ENCODE results near the gene ZNF274.
"Not testable (repeated sequence)": the region's sequence is repeated elsewhere in the genome, so short reads cannot be mapped to it uniquely, and the experiment has no call there.

Gene ZNF274

DNA sequence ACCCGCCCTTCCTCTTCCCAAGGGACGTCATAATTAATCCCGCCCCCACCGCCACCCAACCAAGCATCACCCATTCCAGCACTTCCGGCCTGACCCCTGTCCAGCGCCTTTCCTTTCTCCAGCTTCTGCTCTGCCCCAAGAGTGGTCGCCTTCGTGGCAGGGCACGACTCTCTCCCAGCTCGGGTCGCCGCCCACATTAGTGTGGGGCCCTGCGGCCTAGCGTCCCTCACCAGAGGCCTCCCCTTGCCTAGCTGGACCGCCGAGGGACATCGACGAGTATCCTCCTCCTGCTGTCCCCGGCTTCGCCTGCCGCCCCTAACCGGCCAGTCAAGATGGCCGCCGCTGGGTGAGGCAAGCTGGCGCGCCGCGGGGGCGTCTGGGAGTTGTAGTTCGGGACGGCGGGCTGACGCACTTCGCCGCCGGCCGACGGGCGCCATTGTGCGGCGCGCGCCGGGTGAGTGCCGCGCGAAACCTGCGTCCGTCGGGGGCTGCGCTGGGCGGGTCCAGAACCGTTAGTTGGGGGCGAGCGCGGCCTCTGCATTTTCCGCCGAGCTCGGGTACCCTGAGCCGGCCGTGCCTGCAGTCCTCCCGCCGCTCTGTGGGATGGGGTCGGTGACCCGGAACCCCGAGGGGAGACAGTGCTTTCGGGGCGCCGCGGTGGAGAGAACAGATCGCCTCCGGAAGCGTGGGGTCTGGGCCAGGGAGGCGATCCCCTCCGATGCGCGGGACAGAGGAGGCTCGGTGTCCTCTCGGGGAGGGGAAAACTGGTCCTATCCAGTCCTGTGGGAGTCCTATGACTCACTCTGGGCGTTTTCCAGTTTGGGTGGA is at the start of gene ZNF274:
Gene ZNF274 (plus strand): TSS at position 73 of the 828 bp plus-strand sequence. CDS start 905 bp downstream, outside the sequence.
- DNase-seq, result peak; percentile 98

GRCh38 chr19:58134244-58134643 is 48.6 kb upstream of the ZNF274 start:
- no peak for DNase-seq

DNA sequence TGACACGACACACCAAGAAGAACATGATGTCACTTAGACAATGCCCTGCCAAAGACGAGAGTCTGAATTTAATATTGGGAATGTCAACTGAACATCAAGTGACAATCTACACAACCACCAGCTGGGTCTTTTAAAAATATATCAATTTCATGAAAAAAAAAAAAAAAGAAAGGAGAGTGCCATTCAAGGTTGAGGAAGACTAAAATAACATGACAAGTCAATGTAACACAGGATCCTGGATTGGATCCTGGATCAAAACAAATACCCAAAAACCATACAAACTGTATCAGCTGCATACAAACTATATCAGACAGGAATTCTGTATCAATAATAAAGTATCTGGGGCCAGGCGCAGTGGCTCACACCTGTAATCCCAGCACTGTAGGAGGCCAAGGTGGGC is 37.0 kb upstream of the ZNF274 start:
- no peak for DNase-seq

- DNase-seq, result not testable (repeated sequence)
Measured at GRCh38 chr19:58147475-58147874, 35.4 kb upstream of the ZNF274 start.

- DNase-seq, result peak; percentile 89
Measured at GRCh38 chr19:58150328-58150921, 32.4 kb upstream of the ZNF274 start, which contains the start of gene ZNF329. Gene ZNF329 (minus strand): TSS chr19:58150789. CDS start chr19:58129503, 21,286 bp downstream.

DNA sequence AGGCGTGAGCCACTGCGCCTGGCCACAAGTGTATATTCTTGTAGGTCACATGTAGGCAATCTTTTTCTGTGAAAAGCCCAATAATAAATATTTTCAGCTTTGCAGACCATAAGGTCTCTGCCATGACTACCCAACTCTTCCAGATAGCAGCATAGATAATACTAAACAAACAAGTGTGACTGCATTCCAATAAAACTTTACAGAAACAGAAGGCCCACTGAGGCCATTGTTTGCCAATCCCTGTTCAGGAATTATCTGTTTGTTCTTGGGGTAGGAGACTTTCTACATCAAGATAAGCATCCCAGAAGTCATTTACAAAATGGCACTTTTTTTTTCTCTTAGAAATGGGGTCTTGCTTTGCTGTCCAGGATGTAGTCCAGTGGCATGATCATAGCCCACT is 29.5 kb upstream of the ZNF274 start:
- DNase-seq, result no peak

GRCh38 chr19:58154287-58154678 is 28.6 kb upstream of the ZNF274 start:
- DNase-seq, result no peak

- DNase-seq, result peak; percentile 98
Measured at GRCh38 chr19:58154679-58155648, 27.9 kb upstream of the ZNF274 start.

DNA sequence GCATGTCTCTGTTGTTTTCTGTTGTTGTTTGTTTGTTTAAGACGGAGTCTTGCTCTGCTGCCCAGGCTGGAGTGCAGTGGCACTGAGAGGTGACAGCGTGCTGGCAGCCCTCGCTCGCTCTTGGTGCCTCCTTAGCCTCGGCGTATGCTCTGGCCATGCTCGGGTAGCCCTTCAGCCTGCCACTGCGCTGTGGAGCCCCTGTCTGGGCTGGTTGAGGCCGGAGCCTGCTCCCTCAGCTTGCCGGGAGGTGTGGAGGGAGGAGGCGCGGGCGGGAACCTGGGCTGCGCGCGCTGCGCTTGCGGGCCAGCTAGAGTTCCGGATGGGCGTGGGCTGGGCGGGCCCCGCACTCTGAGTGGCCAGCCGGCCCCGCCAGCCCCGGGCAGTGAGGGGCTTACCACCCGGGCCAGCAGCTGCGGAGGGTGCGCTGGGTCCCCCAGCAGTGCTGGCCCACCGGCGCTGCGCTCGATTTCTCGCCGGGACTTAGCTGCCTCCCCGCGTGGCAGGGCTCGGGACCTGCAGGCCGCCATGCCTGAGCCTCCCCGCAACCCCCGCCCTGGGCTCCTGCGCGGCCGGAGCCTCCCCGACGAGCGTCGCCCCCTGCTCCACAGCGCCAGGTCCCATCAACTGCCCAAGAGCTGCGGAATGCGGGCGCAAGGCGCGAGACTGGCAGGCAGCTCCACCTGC is 25.7 kb upstream of the ZNF274 start:
- DNase-seq, result no peak

DNA sequence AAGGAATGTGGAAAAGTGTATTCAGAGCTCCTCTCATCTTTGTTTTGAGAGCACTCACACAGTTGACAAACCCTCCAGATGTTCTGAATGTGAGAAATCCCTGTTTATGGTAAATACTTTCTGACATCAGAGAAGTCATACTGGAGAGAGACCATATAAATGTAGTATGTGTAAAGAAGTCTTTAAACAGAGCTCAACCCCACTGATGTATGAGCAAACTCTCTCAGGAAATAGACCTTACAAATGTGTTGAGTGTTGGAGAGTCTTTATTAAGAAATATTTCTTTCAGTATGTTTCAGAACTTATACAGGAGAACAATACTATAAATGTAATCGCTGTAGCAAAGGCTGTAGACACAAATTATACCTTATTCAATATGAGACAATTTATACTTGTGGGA is 16.6 kb upstream of the ZNF274 start:
- DNase-seq, result no peak

GRCh38 chr19:58166708-58167280 is 16.1 kb upstream of the ZNF274 start:
- DNase-seq, result no peak

DNA sequence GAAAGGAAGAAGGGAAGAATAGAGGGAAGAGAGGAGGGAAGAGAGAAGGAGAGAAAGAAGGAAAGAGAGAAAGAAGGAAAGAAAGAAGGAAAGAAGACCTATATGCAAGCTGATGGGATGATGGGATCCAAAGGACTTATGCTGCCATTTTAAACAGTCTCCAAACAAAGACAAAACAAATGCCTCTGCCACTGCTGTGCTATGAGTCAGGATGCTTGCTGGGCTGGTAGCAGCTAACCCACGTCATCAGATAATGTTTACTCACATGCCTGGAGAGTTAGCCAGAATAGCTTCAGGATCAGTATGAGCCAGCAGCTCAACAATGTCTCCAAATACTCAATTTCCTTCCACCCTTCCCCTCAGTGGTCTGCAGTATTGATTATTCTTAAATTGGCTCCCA is 12.0 kb upstream of the ZNF274 start:
- no peak for DNase-seq

DNA sequence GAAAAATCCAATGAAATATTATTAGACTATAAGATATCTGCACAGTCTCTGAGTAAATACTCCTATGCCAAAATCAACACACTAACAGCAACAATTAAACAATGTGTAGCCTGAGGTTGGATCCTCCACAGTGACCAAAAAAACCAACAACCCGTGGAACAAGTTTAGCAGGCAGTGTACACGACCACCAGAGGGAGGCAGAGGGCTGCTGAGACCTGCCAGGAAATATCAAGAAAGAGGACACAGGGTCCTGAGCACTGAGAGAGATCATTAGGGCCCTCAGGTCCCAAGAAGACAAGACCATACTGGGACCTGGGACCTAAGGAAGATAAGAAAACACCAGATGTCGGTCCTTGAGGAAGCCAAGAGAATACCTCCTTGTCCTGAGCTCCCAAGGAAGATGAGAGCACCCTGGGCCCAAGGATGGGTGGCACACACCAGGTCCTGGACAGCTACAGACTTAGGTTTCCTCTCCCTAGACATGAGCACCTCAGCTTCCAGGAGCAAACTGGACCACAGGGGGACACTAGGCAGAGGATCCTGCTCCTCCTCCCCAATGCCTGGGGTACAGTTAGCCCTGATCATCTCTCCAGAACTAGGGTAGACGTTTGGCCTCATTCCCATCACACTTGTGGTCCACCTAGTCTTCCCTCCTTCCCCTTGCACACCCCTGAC is 822 bp upstream of the ZNF274 start:
- DNase-seq, result no peak

DNA sequence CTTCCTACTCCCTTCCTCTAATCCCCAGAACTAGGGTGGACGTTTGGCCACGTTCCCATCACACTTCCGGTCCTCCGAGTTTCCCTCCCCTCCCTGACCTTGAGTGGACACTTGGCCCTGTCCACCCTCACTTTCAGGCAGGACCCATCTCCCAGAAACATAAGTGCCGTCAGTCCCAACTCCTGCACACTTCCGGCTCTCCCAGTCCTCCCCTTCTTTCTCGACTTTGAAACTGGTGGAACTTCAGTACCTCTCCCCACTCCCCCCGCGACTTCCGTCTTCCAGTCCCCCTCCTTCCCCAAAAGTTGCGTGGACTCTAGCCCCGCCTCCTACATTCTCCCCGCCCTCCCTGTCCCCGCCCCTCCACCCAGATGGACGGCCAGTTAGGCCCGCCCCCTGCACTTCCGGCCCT is 278 bp upstream of the ZNF274 start:
- DNase-seq, result no peak

DNA sequence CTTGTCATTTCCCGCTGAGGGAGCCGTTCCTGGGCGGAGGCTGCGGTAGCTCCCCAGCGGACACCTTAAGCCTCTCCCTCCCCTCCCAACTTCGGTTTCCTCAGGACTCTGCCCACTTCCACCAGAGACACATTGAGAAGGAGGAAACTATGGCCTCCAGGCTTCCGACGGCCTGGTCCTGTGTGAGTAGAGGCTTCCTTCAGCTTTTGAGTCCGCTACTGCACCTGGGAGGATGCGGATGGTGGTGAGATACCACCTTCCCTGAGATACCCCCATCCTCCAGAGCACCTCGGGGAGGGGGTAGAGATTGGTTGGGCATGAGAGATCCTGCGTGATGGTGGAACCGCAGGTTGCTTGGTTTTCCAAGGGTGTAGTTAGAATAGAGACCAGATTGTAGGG is 955 bp downstream of the ZNF274 start:
- DNase-seq, result no peak

- peak; percentile 7 for DNase-seq
Measured at GRCh38 chr19:58196901-58197616, 14.2 kb downstream of the ZNF274 start.

- DNase-seq, result no peak
Measured at GRCh38 chr19:58203814-58204475, 21.1 kb downstream of the ZNF274 start.

DNA sequence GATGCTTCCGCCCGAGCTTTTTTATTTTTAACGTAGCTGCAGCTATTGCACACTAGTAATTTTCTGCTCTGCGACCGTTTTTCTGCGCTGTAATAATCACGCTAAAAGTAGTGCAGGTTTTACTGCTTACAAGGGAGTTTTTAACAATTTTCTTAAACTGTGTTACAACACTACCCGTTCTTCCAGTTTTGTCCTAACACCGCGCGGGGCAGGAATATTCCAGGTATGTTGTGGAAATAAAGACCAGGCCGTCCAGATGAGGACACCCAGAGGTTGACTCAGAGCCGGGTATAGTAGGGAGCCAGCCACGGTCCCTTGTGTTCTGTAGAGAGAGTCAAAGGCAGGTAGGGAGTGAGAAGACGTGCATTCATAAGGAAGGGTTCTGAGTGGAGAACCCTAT is 21.7 kb downstream of the ZNF274 start:
- no peak for DNase-seq

DNA sequence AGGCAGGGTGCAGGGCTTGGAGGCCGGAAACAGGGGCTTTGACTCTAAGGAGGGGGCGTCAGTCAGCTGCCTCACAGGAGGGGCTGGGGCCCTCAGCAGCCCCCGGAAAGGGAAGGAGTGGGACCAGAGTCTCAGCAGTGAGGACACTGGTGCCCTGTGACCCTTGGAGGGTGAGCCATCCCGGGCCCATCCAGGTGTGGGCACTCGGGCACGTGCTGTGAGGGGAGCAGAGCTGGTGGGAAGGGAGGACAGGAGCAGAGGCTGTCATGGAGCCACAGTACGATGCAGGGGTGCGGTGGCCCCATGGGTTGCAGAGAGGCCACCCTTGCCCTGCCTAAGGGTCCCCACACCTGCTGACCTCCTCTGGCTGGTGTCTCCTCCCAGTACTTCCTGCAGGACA is 26.7 kb downstream of the ZNF274 start:
- DNase-seq, result no peak

DNA sequence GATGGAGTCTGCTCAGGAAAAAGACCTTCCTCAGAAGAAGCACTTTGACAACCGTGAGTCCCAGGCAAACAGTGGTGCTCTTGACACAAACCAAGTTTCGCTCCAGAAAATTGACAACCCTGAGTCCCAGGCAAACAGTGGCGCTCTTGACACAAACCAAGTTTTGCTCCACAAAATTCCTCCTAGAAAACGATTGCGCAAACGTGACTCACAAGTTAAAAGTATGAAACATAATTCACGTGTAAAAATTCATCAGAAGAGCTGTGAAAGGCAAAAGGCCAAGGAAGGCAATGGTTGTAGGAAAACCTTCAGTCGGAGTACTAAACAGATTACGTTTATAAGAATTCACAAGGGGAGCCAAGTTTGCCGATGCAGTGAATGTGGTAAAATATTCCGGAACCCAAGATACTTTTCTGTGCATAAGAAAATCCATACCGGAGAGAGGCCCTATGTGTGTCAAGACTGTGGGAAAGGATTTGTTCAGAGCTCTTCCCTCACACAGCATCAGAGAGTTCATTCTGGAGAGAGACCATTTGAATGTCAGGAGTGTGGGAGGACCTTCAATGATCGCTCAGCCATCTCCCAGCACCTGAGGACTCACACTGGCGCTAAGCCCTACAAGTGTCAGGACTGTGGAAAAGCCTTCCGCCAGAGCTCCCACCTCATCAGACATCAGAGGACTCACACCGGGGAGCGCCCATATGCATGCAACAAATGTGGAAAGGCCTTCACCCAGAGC is 29.6 kb downstream of the ZNF274 start:
- no peak for DNase-seq

All from NCI-H2227 treated with DMSO at 0.1 percent for 48 hours (cell line).